ENCODE data around the gene RHOT2. TPM values are rescaled to one million over a fixed set of nuclear protein-coding genes. Genes with fewer than 3 reads are reported as not detected.
A peak's percentile ranks its signal among the peaks of the same experiment; 100 is the strongest.
"Not testable (repeated sequence)": the region's sequence is repeated elsewhere in the genome, so short reads cannot be mapped to it uniquely, and the experiment has no call there.

RHOT2 gene
- polyA plus RNA-seq, 3 donors = 58.2 to 68.2 (median 60.6) TPM

- DNase-seq (ENCODE audit: low read depth in 3 of 3, low spot score in 2 of 3) = no peak
These were observed 43.2 kb downstream of the RHOT2 start for GRCh38 chr16:711084-711483.

- no peak for DNase-seq (ENCODE audit: low read depth in 3 of 3, low spot score in 2 of 3)
These were observed 43.8 kb downstream of the RHOT2 start for GRCh38 chr16:711548-712320.

- DNase-seq (ENCODE audit: low read depth in 3 of 3, low spot score in 2 of 3) = not testable (repeated sequence)
These were observed 44.9 kb downstream of the RHOT2 start for GRCh38 chr16:712740-713250.

GRCh38 chr16:714079-714478, 46.1 kb downstream of the RHOT2 start:
- no peak for DNase-seq (ENCODE audit: low read depth in 3 of 3, low spot score in 2 of 3)

- peak in 1 of 3 donors; percentile 76 for DNase-seq (ENCODE audit: low read depth in 3 of 3, low spot score in 2 of 3)
These were observed 46.9 kb downstream of the RHOT2 start, which contains the start of gene METRN for GRCh38 chr16:714558-715476. METRN (plus strand) TSS chr16:715118; CDS start chr16:715290, 172 bp downstream.

- DNase-seq (ENCODE audit: low read depth in 3 of 3, low spot score in 2 of 3) = no peak
These were observed 47.7 kb downstream of the RHOT2 start for GRCh38 chr16:715477-716199.

- DNase-seq (ENCODE audit: low read depth in 3 of 3, low spot score in 2 of 3) = no peak
These were observed 48.3 kb downstream of the RHOT2 start for GRCh38 chr16:716200-716568.

GRCh38 chr16:716768-717325, 48.9 kb downstream of the RHOT2 start:
- no peak for DNase-seq (ENCODE audit: low read depth in 3 of 3, low spot score in 2 of 3)

- no peak for DNase-seq (ENCODE audit: low read depth in 3 of 3, low spot score in 2 of 3)
These were observed 49.7 kb downstream of the RHOT2 start for GRCh38 chr16:717450-718245.

- DNase-seq (ENCODE audit: low read depth in 3 of 3, low spot score in 2 of 3) = no peak
These were observed 50.5 kb downstream of the RHOT2 start for GRCh38 chr16:718389-718788.

- no peak for DNase-seq (ENCODE audit: low read depth in 3 of 3, low spot score in 2 of 3)
These were observed 51.0 kb downstream of the RHOT2 start for GRCh38 chr16:718922-719321.

GRCh38 chr16:719815-720446, 52.0 kb downstream of the RHOT2 start:
- DNase-seq (ENCODE audit: low read depth in 3 of 3, low spot score in 2 of 3) = no peak

GRCh38 chr16:720447-720989, 52.6 kb downstream of the RHOT2 start:
- DNase-seq (ENCODE audit: low read depth in 3 of 3, low spot score in 2 of 3) = no peak

GRCh38 chr16:720990-721764, 53.2 kb downstream of the RHOT2 start, which contains the start of gene ANTKMT:
ANTKMT (plus strand) TSS chr16:721146; CDS start chr16:721275, 129 bp downstream.
- peak in 1 of 3 donors; percentile 68 for DNase-seq (ENCODE audit: low read depth in 3 of 3, low spot score in 2 of 3)

GRCh38 chr16:721765-722540, 54.0 kb downstream of the RHOT2 start:
- no peak for DNase-seq (ENCODE audit: low read depth in 3 of 3, low spot score in 2 of 3)

GRCh38 chr16:722835-723633, 55.1 kb downstream of the RHOT2 start:
- DNase-seq (ENCODE audit: low read depth in 3 of 3, low spot score in 2 of 3) = no peak
